CD4-positive, alpha-beta T cell treated with Interferon gamma for 1 hour (primary cell): ENCODE measurements around the gene SGCD.

Source experiments
- DNase-seq: peaks from one replicate; pipeline ENCODE4 v3.0.0-alpha.2; 2020

SGCD gene

GRCh38 chr5:156715287-156715686, 388.3 kb downstream of the SGCD start:
- DNase-seq: no peak

- DNase-seq: no peak
Measured at GRCh38 chr5:156716591-156717380, 389.8 kb downstream of the SGCD start.

- no peak for DNase-seq
Measured at GRCh38 chr5:156718985-156719384, 392.0 kb downstream of the SGCD start.

GRCh38 chr5:156722358-156722757, 395.4 kb downstream of the SGCD start:
- no peak for DNase-seq

- DNase-seq: no peak
Measured at GRCh38 chr5:156735477-156735876, 408.5 kb downstream of the SGCD start.

- DNase-seq: no peak
Measured at GRCh38 chr5:156741516-156741915, 414.6 kb downstream of the SGCD start.

GRCh38 chr5:156753846-156754245, 426.9 kb downstream of the SGCD start:
- no peak for DNase-seq

- DNase-seq: no peak
Measured at GRCh38 chr5:156755421-156756087, 428.6 kb downstream of the SGCD start.

GRCh38 chr5:156758011-156758791, 431.2 kb downstream of the SGCD start:
- DNase-seq: no peak

- DNase-seq: no peak
Measured at GRCh38 chr5:156759156-156759555, 432.2 kb downstream of the SGCD start.

- no peak for DNase-seq
Measured at GRCh38 chr5:156762771-156763170, 435.8 kb downstream of the SGCD start.

- DNase-seq: no peak
Measured at GRCh38 chr5:156764176-156764971, 437.4 kb downstream of the SGCD start.

- no peak for DNase-seq
Measured at GRCh38 chr5:156774273-156774672, 447.3 kb downstream of the SGCD start.

GRCh38 chr5:156778139-156778706, 451.3 kb downstream of the SGCD start:
- no peak for DNase-seq

- DNase-seq: no peak
Measured at GRCh38 chr5:156778752-156779151, 451.8 kb downstream of the SGCD start.

GRCh38 chr5:156779436-156779835, 452.5 kb downstream of the SGCD start:
- no peak for DNase-seq

- DNase-seq: no peak
Measured at GRCh38 chr5:156783092-156783491, 456.1 kb downstream of the SGCD start.

GRCh38 chr5:156794687-156795086, 467.7 kb downstream of the SGCD start:
- no peak for DNase-seq

- no peak for DNase-seq
Measured at GRCh38 chr5:156798201-156798600, 471.2 kb downstream of the SGCD start.

- DNase-seq: no peak
Measured at GRCh38 chr5:156799171-156799570, 472.2 kb downstream of the SGCD start.

GRCh38 chr5:156800929-156801328, 474.0 kb downstream of the SGCD start:
- DNase-seq: no peak

GRCh38 chr5:156802501-156802900, 475.5 kb downstream of the SGCD start:
- no peak for DNase-seq

GRCh38 chr5:156803404-156803803, 476.4 kb downstream of the SGCD start:
- no peak for DNase-seq
